Metanephros (tissue), 2 donors: ENCODE results near the gene PLA2G12A. TPM values are rescaled to one million over a fixed set of nuclear protein-coding genes. Genes with fewer than 3 reads are reported as not detected.

Experiments
- small RNA-seq: library from RNA; depleted of rRNA; stranded (forward); fragments of <200 nt; gene quantifications from one replicate; pipeline ENCODE3, GENCODE V24; 2014; ENCODE audit warnings: low replicate concordance
- total RNA-seq: library from RNA; depleted of rRNA; stranded (reverse); fragments of >200 nt; gene quantifications from one replicate; pipeline ENCODE4 v1.2.3, GENCODE V29; 2014

The PLA2G12A gene
- 39.5 TPM for total RNA-seq

DNA sequence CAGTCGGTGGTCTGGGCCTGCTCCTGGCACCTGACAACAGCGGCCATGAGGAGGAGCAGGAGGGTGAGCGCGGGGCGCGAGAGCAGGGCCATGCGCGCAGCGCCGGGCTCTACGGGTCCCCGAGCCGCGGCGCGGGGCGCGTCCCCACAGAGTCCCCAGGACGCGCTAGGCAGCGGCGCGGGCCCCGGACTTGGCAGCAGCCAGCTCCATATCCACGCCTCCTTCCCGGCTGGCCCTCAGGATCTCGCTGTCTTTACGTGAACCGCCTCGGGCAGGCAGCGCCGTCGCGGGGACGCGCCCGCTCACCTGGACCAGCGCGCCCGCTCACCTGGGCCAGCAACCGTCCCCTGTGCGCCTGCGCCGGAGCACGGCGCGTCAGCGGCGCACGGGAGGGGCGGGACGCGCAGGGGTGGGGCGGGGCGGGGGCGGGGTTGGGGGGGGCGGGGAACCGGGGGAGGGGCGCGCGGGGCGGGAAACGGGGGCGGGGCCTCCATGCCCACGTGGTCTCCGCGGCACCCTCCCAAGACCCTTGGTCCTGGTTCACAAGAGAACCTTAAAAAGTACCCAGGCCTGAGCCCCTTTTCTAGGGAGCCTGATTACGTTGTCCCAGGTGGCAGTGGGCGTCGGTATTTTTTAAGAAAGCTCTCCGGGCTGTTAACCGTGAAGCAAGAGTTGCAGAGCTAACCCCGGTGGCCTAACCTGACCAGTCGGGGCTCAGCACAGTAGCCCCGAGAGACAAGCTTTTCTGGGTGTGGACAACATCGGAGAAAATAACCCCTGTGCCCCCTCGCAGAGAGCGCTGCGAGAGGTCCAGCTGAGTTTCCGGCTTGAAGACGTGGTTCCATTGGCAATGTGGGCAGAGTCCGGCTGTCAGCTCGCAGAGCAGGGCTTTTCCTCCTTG lies at the start of gene PLA2G12A:
Gene PLA2G12A, minus strand, starts transcription at position 353 of the 901 bp plus-strand sequence. Its CDS starts 261 bp downstream, at position 92.

DNA sequence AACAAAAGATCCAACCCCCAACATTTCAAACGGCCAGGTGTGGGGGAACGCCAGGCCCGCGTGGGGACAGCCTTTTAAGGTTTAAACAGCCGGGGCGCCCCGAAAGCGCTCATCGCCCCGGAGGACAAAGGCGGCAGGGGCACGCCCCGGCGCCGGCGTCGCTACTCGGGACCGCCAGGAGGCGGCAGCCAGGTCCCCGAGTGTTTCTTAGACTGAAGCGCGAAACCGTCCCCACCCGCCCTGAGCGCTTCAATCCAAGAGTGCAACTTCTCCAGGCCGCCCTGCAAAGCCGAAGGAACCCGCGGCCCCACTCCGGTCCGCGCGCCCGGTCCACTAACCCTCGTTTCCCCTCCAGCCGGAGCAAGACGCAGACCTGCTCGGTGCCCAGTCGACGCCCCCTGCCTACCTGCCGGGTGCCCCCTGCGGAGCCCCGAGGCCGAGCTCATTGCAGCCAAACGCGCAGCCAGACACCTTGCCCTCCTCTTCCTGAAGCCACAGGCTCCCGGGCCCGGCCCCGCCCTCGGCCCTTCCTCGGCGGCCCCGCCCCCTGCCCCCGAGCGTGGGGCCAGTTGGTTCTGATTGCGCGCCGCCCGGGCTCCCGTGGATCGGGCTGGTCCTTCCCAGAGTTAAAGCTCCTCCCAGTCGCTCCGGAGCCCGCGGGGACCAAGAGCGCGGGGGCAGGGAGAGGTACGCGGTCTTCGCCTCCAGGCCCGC lies 26.8 kb downstream of the PLA2G12A start, which contains the start of gene CASP6:
Gene CASP6, minus strand, starts transcription at position 496 of the 714 bp plus-strand sequence. Its CDS starts 50 bp downstream, at position 446.

Small RNA genes within 50 kb of the gene (small RNA-seq; reads per million reads assigned to genes)
- gene HIGD1AP14: not detected

Other genes starting within 250 kb of the PLA2G12A start
- 12.3 TPM for gene MCUB, start 169.8 kb downstream of the PLA2G12A start, total RNA-seq
- gene CASP6, start 26.6 kb downstream of the PLA2G12A start, total RNA-seq: 23.2 TPM
- 97.7 TPM for gene CFI, start 71.9 kb upstream of the PLA2G12A start, total RNA-seq
- gene GAR1, start 85.7 kb upstream of the PLA2G12A start, total RNA-seq: 12.8 TPM
- 0.18 TPM for gene RRH, start 97.9 kb upstream of the PLA2G12A start, total RNA-seq
- 0.47 TPM for gene LRIT3, start 118.0 kb upstream of the PLA2G12A start, total RNA-seq
- gene EGF, start 182.8 kb upstream of the PLA2G12A start, total RNA-seq: 9.3 TPM